ENCODE data around the gene CLIP1. TPM values are rescaled to one million over a fixed set of nuclear protein-coding genes. Genes with fewer than 3 reads are reported as not detected.
A peak's percentile ranks its signal among the peaks of the same experiment; 100 is the strongest.

Gene CLIP1
- total RNA-seq, 3 donors from 2014 or later, result 43.5 to 170 (median 45.0) TPM

GRCh38 chr12:122356192-122356635, 66.3 kb downstream of the CLIP1 start:
- H3K4me3 ChIP-seq, result no peak overlapping the region
- no peaks in the 10 kb centered on the region for H3K4me1 ChIP-seq (ENCODE audit: low read depth)
- no peaks in the 10 kb centered on the region for H3K9me3 ChIP-seq
- DNase-seq (peak in 1 of 3 donors; percentile 73), ATAC-seq (peak; percentile 82)
- TF ChIP-seq, protein P1, sequence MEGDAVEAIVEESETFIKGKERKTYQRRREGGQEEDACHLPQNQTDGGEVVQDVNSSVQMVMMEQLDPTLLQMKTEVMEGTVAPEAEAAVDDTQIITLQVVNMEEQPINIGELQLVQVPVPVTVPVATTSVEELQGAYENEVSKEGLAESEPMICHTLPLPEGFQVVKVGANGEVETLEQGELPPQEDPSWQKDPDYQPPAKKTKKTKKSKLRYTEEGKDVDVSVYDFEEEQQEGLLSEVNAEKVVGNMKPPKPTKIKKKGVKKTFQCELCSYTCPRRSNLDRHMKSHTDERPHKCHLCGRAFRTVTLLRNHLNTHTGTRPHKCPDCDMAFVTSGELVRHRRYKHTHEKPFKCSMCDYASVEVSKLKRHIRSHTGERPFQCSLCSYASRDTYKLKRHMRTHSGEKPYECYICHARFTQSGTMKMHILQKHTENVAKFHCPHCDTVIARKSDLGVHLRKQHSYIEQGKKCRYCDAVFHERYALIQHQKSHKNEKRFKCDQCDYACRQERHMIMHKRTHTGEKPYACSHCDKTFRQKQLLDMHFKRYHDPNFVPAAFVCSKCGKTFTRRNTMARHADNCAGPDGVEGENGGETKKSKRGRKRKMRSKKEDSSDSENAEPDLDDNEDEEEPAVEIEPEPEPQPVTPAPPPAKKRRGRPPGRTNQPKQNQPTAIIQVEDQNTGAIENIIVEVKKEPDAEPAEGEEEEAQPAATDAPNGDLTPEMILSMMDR (IDR thresholded peaks at IDR 0.05), result peak; percentile 54
- H3K36me3 ChIP-seq (ENCODE audit: low read depth), result no peaks in the 10 kb centered on the region
- intact Hi-C loops (cut with DNase I, micrococcal nuclease), result no loop called here

DNA sequence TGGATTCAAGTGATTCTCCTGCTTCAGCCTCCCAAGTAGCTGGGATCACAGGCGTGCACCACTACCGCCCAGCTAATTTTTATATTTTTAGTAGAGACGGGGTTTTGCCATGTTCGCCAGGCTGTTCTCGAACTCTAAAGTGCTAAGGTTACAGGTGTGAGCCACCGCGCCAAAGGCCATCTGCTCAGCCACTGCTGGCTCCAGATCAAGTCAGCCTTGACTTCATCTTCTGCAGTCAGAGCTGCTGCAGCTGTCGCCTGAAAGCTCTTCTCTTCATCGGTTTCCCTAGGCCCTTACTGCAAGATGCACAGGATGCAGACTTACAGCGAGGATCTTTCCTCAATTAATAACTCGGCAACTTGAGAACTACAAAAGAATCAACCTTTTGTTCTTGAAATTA, 66.8 kb downstream of the CLIP1 start:
- Histone ChIP-seq H3K4me3 (no peak overlapping the region), H3K9me3 (no peaks in the 10 kb centered on the region), H3K36me3 (ENCODE audit: low read depth) (no peaks in the 10 kb centered on the region), H3K4me1 (ENCODE audit: low read depth) (no peaks in the 10 kb centered on the region)
- intact Hi-C loops (cut with DNase I, micrococcal nuclease), result no loop called here
- no peak for ATAC-seq
- TF ChIP-seq, protein P1 (IDR thresholded peaks at IDR 0.05), result no peak
- DNase-seq, result no peak

GRCh38 chr12:122354958-122355641, 67.4 kb downstream of the CLIP1 start:
- DNase-seq (no peak), ATAC-seq (no peak)
- Histone ChIP-seq H3K4me1 (ENCODE audit: low read depth) (no peaks in the 10 kb centered on the region), H3K4me3 (no peak overlapping the region), H3K9me3 (no peaks in the 10 kb centered on the region), H3K36me3 (ENCODE audit: low read depth) (no peaks in the 10 kb centered on the region)
- intact Hi-C loops (cut with DNase I, micrococcal nuclease), result no loop called here
- TF ChIP-seq, protein P1 (IDR thresholded peaks at IDR 0.05), result no peak

- TF ChIP-seq, protein P1 (IDR thresholded peaks at IDR 0.05), result no peak
- ATAC-seq, result no peak
- Histone ChIP-seq H3K36me3 (ENCODE audit: low read depth) (no peaks in the 10 kb centered on the region), H3K9me3 (no peaks in the 10 kb centered on the region), H3K4me3 (no peak overlapping the region), H3K4me1 (ENCODE audit: low read depth) (no peaks in the 10 kb centered on the region)
- DNase-seq, result no peak
- intact Hi-C loops (cut with DNase I, micrococcal nuclease), result no loop called here
Measured at GRCh38 chr12:122352394-122352793, 70.1 kb downstream of the CLIP1 start.

DNA sequence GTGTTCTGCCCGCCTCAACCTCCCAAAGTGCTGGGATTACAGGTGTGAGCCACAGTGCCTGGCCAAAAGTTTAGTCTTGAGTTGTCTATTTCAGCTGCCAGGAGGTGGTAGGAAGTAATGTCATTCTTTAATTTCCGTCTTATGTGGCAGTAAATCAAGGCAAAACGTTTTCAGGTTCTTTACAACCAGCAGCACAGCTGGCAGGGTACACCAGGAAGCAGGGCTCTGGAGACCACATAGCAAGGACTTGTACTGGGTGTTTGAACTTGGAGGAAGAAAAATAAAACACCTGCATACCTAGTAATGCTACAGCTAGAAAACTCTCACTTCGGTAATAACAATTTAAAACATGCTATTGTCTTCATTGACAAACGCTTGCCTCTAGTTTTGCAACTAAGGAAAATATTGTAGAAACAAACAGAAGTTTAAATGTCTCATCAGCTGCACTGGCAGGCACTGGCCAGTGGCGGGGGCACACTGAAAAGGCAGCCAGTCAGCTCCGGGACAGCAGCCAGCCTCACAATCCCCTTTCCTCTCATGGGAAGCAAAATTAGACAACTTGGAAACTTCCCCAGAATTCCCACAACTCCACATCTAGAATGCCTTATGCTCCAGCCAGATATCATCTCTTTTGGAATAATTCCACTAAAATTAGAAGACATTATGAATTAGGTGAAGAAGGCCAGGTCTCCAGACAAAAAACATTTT, 72.2 kb downstream of the CLIP1 start:
- no peaks in the 10 kb centered on the region for H3K36me3 ChIP-seq (ENCODE audit: low read depth)

More for the DNA sequence above, 72.2 kb downstream of the CLIP1 start:
- ATAC-seq, result no peak
- H3K9me3 ChIP-seq, result no peaks in the 10 kb centered on the region
- TF ChIP-seq, protein P1 (IDR thresholded peaks at IDR 0.05), result no peak
- H3K4me1 ChIP-seq (ENCODE audit: low read depth), result no peaks in the 10 kb centered on the region
- DNase-seq, result no peak
- intact Hi-C loops (cut with DNase I, micrococcal nuclease), result no loop called here
- H3K4me3 ChIP-seq, result no peak overlapping the region
